Activated T-cell treated with anti-CD3 and anti-CD28 coated beads, Interleukin-2, amount 50 U/mL, for 72 hours (primary cell): ENCODE results near the gene SPACA4. TPM values are rescaled to one million over a fixed set of nuclear protein-coding genes. Genes with fewer than 3 reads are reported as not detected.

Experiments
- ATAC-seq, 2 donors: fragments of 150-1000 bp; cut with Tn5 transposase; replicated peaks in 1 of 2; 2 replicates each; pipeline ENCODE4 v1.10.0; 2021; ENCODE audit warnings: moderate library complexity in 2 of 2, mild to moderate bottlenecking in 1 of 2
- DNase-seq, 2 donors: peaks; one replicate each; pipeline ENCODE4 v3.0.0; 2021 to 2022; ENCODE audit warnings: mixed read lengths in 1 of 2
- H3K27ac Mint-ChIP-seq: one replicate; pipeline ENCODE4 v1.8.0; 2022; ENCODE audit warnings: mild to moderate bottlenecking, moderate library complexity, mixed read lengths
- H3K27me3 Mint-ChIP-seq: one replicate; pipeline ENCODE4 v1.8.0; 2022; ENCODE audit warnings: low read depth, mixed read lengths
- H3K36me3 Mint-ChIP-seq, 2 donors: one replicate each; pipeline ENCODE4 v1.8.0; 2022; ENCODE audit warnings: mixed read lengths in 2 of 2, mild to moderate bottlenecking in 1 of 2; ENCODE audit not compliant: insufficient read depth in 2 of 2
- H3K4me1 Mint-ChIP-seq: one replicate; pipeline ENCODE4 v1.8.0; 2022; ENCODE audit warnings: low read depth, mixed read lengths
- H3K4me3 Mint-ChIP-seq, 2 donors: one replicate each; pipeline ENCODE4 v1.8.0; 2022; ENCODE audit warnings: mild to moderate bottlenecking in 2 of 2, mixed read lengths in 2 of 2, moderate library complexity in 2 of 2
- H3K9me3 Mint-ChIP-seq, 2 donors: one replicate each; pipeline ENCODE4 v1.8.0; 2022; ENCODE audit warnings: mixed read lengths in 2 of 2
- total RNA-seq, 2 donors: library from RNA; stranded (reverse); gene quantifications; one replicate each; pipeline ENCODE4 v1.2.3, GENCODE V29; 2022

Gene SPACA4
- total RNA-seq, 2 donors from 2014 or later: not detected

DNA sequence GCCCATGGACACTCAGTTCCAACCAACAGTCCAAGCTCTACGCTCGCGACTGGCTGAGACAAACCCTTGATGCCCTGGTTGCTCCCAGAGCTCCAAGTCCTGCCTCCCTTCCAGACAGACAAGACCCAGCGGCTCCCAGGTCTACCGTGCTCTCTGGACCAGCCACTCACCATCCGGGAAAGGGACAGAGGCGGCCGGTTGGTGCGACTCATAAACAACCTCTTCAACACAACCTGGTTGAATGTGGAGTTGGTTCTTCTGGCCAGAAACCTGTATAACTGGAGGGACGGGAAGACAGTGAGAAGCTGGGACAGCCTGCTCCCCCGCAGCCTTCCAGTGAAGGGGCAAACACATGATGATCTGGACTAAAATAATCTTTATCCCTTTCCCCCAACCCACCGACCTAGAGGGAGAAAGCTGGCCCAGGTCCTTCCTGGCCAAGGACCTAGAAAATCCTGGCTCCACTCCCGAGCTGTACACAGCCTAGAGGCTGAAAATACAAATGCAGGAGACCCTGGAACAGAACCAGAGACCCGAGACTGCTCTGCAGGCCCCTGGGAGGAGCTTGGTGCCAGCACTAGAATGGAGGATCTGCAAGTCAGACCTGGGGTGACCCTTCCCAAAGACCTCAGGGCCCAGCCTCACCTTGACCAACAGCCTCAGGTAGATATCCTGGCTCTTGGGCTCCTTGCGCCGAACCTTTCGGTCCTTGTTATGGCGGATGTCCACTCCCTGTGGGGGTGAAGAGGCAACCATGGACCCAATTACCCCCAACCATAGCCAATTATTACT is 10.8 kb downstream of the SPACA4 start:
- Mint-ChIP-seq H3K27ac (peak overlapping the region; percentile 99), H3K9me3 (no peaks in the 10 kb centered on the region), H3K4me1 (peaks cover 51% of the 10 kb centered on the region), H3K36me3 (peaks cover 14 to 35% of the 10 kb centered on the region in 2 donors), H3K27me3 (no peaks in the 10 kb centered on the region), H3K4me3 (peak overlapping the region; percentile 100)
- no peak for DNase-seq
- no peak for ATAC-seq

DNA sequence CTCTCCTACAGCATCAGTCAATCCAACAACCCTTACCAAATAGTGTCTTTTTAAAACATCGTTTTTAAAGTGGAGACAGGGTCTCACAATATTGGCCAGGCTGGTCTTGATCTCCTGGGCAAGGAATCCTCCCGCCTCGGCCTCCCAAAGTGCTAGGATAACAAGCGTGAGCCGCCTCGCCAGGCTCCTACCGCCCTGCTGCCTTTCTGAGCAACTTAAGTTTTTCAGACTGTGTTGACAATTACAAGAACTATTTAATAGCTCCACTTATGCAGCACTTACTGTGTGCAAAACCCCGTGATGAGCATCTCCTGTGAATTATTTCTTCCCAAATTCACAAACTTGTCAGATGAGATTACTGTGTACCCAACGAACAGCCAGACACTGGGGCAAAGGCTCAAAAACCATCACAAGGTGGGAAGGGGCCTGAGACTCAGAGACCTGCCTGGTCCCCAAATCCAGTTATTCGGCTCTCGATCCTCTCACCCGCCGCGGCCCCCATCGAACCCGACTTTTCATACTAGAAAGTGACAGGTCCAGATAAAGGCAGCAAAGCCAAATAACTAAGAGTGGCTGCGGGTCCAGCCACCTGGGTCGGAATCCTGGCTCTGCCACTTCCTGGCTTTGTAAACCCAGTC is 11.9 kb downstream of the SPACA4 start:
- peaks cover 17 to 38% of the 10 kb centered on the region in 2 donors for H3K36me3 Mint-ChIP-seq
- ATAC-seq: no peak

DNA sequence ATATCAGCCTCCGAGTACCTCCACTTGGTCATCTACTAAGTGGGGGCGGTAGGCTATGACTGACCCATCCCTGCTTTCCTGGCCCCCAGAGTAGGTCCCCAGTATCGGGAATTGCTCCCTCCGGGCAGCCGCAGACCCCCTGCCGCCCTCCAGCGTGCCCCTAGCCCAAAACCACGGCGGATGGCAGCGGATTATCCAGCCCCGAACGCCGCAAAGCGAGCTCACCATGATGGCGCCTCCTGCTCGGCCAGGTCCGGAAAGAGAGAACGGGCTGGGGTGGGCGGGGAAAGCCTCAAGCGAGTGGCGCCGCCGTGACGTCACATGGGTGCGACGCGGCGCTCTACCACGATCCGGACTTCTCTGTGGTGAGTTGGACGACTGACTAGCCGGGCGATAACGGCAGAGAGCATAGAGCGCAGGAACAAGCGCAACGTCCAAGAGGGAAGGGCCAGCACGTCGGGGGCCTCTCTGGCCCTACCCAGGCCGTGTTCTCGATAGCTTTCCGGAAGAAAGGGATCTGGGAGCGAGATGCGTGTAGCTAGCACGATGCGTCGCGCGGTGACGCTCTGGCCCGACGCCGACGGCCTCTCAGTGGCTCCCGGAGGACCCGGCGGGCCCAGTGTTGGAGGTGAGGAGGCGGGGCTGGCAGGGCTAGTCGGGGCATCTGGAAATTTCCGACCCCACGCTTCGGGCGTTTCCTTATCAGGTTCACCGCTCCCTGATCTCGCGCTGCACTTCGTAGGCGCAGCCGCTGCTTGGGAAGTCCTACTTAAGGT is 12.6 kb downstream of the SPACA4 start, which contains the start of the genes RPL18 and SPHK2:
TSS of gene RPL18 (minus strand) at position 263 of the 776 bp plus-strand sequence. CDS start at position 228, 35 bp downstream.
TSS of gene SPHK2 (plus strand) at position 591 of the 776 bp plus-strand sequence. CDS start 1,009 bp downstream, outside the sequence.
- H3K4me1 Mint-ChIP-seq: peaks cover 66% of the 10 kb centered on the region
- no peaks in the 10 kb centered on the region for H3K27me3 Mint-ChIP-seq
- H3K9me3 Mint-ChIP-seq: no peaks in the 10 kb centered on the region
- H3K36me3 Mint-ChIP-seq: peaks cover 18 to 43% of the 10 kb centered on the region in 2 donors
- peak within 1 kb of the TSS; percentile 99 for H3K27ac Mint-ChIP-seq
- ATAC-seq (peak; percentile 89), DNase-seq (peak; percentile 97)
- peak within 1 kb of the TSS; percentile 100 for H3K4me3 Mint-ChIP-seq

More for the DNA sequence above, 11.9 kb downstream of the SPACA4 start:
- peak overlapping the region; percentile 99 for H3K27ac Mint-ChIP-seq
- H3K27me3 Mint-ChIP-seq: no peaks in the 10 kb centered on the region
- H3K4me3 Mint-ChIP-seq: peak overlapping the region; percentile 100
- no peaks in the 10 kb centered on the region for H3K9me3 Mint-ChIP-seq
- DNase-seq: no peak
- H3K4me1 Mint-ChIP-seq: peaks cover 59% of the 10 kb centered on the region

DNA sequence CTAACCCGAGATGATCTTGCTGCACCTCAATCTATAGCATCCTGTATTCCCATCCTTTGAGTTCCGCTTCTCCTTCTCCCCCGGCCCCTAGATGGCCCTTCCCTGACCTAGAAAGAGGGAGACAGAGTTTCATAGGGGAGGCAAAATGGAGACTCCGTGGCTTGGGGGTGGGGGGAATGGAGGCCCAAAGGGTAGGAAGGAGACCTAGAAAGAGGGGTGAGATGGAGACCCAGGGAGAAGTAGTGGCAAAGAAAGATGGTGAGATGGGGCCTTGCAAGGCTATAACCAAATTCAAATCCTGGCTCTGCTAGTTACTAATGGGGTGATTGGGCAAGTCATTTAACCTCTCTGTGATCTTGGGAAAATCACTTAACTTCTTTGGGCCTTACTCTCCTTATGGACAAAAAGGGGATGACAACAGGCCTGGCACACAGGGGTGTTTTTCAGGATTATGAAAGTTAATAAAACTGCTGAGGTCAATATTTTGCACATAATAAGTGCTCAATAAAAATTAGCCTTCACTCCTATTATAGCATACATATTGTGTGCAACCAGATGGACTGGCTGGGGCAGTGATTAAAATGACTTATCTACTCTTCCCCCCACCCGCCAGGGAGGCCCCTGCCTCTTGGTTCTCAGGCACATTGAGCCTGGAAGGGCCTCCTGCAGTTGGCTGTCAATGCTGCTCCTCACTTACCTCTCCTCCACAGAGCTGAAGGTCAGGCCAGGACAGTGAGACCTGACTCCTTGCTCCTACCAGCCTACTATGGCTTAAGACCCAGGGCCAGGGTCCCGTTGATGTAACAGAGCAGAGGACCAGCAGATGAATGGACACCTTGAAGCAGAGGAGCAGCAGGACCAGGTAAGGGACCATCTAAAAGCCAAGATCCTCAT is 13.4 kb downstream of the SPACA4 start:
- Mint-ChIP-seq H3K27ac (peak overlapping the region; percentile 99), H3K4me1 (peaks cover 75% of the 10 kb centered on the region), H3K27me3 (no peaks in the 10 kb centered on the region), H3K4me3 (peak overlapping the region; percentile 100), H3K9me3 (no peaks in the 10 kb centered on the region), H3K36me3 (peaks cover 18 to 43% of the 10 kb centered on the region in 2 donors)
- ATAC-seq (no peak), DNase-seq (no peak)

DNA sequence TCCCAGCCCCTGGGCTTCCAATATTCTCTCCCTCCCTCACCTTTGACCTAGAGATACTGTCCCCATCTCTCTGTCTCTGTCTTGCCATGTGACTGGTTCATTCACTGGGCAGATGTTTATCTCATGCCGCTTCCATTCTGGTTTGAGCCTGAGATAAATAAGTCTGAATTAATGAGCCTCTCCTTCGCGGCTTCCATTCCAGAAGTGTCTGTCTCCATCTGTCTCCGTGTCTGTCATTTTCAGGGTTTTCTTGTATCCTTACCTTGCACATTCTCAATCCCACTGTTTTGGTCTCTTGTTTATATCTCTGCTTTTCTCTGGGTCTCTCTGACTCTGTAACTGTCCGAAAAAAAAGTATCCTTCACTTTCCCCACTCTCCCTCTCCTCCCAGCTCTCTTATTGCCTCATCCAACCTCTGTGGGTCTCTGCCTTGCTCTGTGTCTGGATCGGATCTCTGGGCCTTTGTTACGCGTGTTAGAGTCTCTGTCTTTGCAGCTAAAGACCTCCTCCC is 17.1 kb downstream of the SPACA4 start:
- no peak for DNase-seq
- Mint-ChIP-seq H3K27ac (peak overlapping the region; percentile 89), H3K27me3 (no peaks in the 10 kb centered on the region), H3K9me3 (no peaks in the 10 kb centered on the region), H3K36me3 (peaks cover 9 to 21% of the 10 kb centered on the region in 2 donors), H3K4me1 (peaks cover 66% of the 10 kb centered on the region), H3K4me3 (peak overlapping the region; percentile 85 to 95)
- ATAC-seq: no peak

- Mint-ChIP-seq H3K4me1 (peaks cover 65% of the 10 kb centered on the region), H3K9me3 (no peaks in the 10 kb centered on the region), H3K4me3 (peak overlapping the region; percentile 85 to 95), H3K36me3 (peaks cover 8 to 20% of the 10 kb centered on the region in 2 donors), H3K27ac (peak overlapping the region; percentile 89), H3K27me3 (no peaks in the 10 kb centered on the region)
- DNase-seq (peak; percentile 99), ATAC-seq (peak; percentile 77 to 79)
Observed at GRCh38 chr19:48624067-48624594, 17.6 kb downstream of the SPACA4 start.

DNA sequence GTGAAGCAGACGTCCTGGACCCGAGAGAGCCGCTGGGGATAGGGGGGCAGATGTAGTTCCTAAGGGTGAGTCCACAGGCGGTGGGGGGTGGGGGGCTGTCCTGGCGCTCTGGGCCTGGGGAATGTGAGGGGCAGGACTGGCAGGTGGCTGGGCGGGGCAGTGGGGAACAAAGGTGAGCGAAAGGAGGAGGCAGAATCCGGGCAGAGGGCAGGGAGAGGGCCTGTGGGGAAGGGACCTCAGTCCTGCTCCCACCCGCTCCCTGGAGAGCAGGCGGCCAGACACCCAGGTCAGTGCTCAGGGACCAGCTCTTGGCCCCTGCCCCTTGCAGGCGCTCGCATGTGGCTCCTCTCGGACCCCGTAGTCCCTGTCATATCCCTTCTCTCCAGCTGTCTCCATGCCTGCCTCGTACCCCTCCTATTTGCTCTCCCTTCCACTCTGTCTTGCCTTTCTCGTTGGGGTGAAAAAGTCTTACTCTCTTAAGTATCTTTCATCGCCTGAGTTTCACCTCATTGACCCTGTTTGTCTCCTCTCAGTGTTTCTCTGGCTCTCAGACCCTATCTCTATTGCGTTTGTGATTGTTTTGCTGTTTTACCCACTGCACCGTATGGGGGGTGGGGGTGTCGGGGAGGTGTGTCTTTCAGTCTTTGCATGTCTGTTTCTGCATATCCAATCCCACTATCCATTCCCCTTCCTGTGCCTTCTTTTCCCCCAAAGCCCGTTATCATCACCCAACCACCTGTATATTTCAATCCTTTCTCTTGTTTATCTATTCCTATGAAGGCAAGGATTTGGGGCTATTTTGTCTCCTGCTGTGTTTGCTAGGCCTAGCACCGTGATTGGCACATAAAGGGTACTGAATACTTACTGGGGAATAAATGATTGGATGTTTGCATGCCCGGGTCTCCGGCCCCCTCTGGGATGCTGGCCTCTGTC is 18.5 kb downstream of the SPACA4 start:
- Mint-ChIP-seq H3K36me3 (peaks cover 6 to 17% of the 10 kb centered on the region in 2 donors), H3K4me1 (peaks cover 58% of the 10 kb centered on the region), H3K9me3 (no peaks in the 10 kb centered on the region), H3K27ac (peak overlapping the region; percentile 43), H3K27me3 (no peaks in the 10 kb centered on the region), H3K4me3 (peak overlapping the region; percentile 85 to 95)
- ATAC-seq: no peak
- no peak for DNase-seq

DNA sequence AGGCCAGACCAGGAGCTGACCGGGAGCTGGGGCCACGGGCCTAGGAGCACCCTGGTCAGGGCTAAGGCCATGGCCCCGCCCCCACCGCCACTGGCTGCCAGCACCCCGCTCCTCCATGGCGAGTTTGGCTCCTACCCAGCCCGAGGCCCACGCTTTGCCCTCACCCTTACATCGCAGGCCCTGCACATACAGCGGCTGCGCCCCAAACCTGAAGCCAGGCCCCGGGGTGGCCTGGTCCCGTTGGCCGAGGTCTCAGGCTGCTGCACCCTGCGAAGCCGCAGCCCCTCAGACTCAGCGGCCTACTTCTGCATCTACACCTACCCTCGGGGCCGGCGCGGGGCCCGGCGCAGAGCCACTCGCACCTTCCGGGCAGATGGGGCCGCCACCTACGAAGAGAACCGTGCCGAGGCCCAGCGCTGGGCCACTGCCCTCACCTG is 19.4 kb downstream of the SPACA4 start:
- Mint-ChIP-seq H3K4me1 (peaks cover 62% of the 10 kb centered on the region), H3K27ac (no peak overlapping the region), H3K27me3 (no peaks in the 10 kb centered on the region), H3K4me3 (peak overlapping the region in 1 of 2 donors; percentile 95), H3K36me3 (peaks cover 7 to 20% of the 10 kb centered on the region in 2 donors), H3K9me3 (no peaks in the 10 kb centered on the region)
- no peak for DNase-seq
- no peak for ATAC-seq

DNA sequence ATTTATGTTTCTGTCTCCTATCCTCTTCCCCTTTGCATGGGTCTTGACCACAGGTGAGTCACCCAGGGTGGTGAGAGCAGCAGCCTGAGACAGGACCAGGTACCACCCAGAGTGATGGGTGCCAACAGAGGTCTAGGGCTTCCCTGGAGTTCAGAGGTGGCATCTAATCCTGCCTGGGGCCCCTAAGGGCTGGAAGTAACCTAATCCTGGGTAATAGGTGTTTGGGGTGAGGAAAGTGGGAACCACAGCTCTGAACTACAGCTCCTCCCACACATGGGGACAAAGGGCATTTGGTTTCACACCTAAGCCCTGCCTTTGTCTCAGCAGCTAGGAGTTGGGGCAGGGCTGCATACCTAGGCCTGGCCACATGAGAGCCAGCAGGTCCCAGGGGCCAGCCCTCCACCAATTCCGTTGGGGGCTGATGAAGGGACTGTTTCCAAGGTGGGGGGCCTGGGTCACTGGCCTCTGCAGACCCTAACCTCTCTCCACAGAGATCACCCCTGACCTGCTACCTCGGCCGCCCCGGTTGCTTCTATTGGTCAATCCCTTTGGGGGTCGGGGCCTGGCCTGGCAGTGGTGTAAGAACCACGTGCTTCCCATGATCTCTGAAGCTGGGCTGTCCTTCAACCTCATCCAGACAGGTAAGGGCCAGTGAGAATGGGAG is 20.8 kb downstream of the SPACA4 start:
- Mint-ChIP-seq H3K4me1 (peaks cover 52% of the 10 kb centered on the region), H3K27ac (peak overlapping the region; percentile 31), H3K27me3 (no peaks in the 10 kb centered on the region), H3K36me3 (peaks cover 6 to 13% of the 10 kb centered on the region in 2 donors), H3K9me3 (no peaks in the 10 kb centered on the region), H3K4me3 (peak overlapping the region in 1 of 2 donors; percentile 27)
- DNase-seq: peak; percentile 50 to 63
- ATAC-seq: peak; percentile 37 to 44

DNA sequence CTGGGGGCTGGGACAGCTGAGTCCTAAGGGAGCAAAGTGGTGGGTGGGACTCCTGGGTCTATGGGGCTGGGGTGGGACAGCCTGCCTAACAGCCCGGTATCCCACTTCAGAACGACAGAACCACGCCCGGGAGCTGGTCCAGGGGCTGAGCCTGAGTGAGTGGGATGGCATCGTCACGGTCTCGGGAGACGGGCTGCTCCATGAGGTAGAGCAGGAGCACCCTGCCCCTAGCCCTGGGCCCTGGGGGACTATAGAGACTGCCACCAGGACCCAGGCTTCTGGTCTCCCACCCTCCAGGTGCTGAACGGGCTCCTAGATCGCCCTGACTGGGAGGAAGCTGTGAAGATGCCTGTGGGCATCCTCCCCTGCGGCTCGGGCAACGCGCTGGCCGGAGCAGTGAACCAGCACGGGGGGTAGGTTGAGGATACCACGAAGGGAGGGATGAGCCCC is 21.3 kb downstream of the SPACA4 start:
- H3K4me3 Mint-ChIP-seq: no peak overlapping the region
- H3K27me3 Mint-ChIP-seq: no peaks in the 10 kb centered on the region
- DNase-seq: no peak
- no peak overlapping the region for H3K27ac Mint-ChIP-seq
- H3K9me3 Mint-ChIP-seq: no peaks in the 10 kb centered on the region
- H3K4me1 Mint-ChIP-seq: peaks cover 53% of the 10 kb centered on the region
- ATAC-seq: no peak
- peaks cover 4 to 11% of the 10 kb centered on the region in 2 donors for H3K36me3 Mint-ChIP-seq
